ENCODE measurements around the gene STK17A. TPM values are rescaled to one million over a fixed set of nuclear protein-coding genes. Genes with fewer than 3 reads are reported as not detected.
A peak's percentile ranks its signal among the peaks of the same experiment; 100 is the strongest.

Gene STK17A
- total RNA-seq, 1 experiment from 2014 or later, result 21.3 TPM

DNA sequence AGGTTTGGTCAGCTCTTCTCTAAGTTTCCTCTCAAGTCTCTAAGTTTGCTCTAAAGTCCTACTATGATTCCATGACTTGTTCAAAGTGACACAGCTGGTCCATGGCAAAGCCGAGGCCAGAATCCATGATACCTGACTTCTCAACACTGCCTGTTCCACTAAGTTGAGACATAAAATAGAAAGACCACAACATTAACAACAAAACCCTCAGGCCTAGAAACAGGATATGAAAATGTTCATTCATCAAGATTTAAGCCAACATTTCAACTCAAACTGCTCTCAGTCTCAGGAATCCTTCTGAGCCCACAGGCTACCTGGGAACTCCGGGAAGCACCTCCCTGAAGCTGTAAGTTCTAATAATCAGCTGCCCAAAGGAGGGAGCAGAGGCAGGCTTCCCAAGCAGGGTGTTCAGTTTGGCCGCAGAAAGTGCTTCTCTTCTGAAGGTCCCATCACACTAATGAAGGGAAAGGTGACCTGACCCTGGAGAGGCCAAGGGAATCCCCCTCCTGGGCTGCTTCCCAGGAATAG lies 62.9 kb downstream of the STK17A start:
- ChIA-PET POLR2A (interaction anchor here (1.3 kb wide), 1 partner anchor 63 kb away, joined by 8 read pairs; the partner anchor contains the start of gene STK17A), CTCF (interaction anchor here (1.1 to 1.6 kb wide), 2 partner anchors 63 kb away, joined by 5 read pairs; partner anchors contain the start of gene STK17A)
- no peaks in the 10 kb centered on the region for H3K9me3 ChIP-seq (ENCODE audit: control insufficient read depth, insufficient read depth, low read depth, low read length)
- DNase-seq (ENCODE audit: low read depth, low spot score) (no peak), ATAC-seq (no peak)
- in situ Hi-C loops (cut with HindIII; ENCODE audit: low pct_unique_long_range_greater_than_20kb, low sequenced_read_pairs), result no loop called here
- H3K27me3 ChIP-seq (ENCODE audit: control insufficient read depth, insufficient read depth, low read length), result no peaks in the 10 kb centered on the region
- no peak overlapping the region for H3K4me3 ChIP-seq (ENCODE audit: low read depth in 2 of 2, low read length in 2 of 2)
- peaks cover 41% of the 10 kb centered on the region for H3K4me1 ChIP-seq (ENCODE audit: control insufficient read depth, insufficient read depth, low read length)
- intact Hi-C loops (cut with micrococcal nuclease; ENCODE audit: unreplicated experiment), result loop anchor here (5.0 kb wide), 1 partner anchor 52 kb away; no protein-coding TSS in a partner anchor
- BruUV-seq (replicated peaks), result no TSS peak
- H3K27ac ChIP-seq (ENCODE audit: low read length), result 0 out of 2 replicates have a peak overlapping the region, but pooled peaks have one; percentile 6
- no peaks in the 10 kb centered on the region; the same call in 1 of the 2 replicates for H3K36me3 ChIP-seq (ENCODE audit: control insufficient read depth, insufficient read depth, low read length)
- TF ChIP-seq, protein P1, sequence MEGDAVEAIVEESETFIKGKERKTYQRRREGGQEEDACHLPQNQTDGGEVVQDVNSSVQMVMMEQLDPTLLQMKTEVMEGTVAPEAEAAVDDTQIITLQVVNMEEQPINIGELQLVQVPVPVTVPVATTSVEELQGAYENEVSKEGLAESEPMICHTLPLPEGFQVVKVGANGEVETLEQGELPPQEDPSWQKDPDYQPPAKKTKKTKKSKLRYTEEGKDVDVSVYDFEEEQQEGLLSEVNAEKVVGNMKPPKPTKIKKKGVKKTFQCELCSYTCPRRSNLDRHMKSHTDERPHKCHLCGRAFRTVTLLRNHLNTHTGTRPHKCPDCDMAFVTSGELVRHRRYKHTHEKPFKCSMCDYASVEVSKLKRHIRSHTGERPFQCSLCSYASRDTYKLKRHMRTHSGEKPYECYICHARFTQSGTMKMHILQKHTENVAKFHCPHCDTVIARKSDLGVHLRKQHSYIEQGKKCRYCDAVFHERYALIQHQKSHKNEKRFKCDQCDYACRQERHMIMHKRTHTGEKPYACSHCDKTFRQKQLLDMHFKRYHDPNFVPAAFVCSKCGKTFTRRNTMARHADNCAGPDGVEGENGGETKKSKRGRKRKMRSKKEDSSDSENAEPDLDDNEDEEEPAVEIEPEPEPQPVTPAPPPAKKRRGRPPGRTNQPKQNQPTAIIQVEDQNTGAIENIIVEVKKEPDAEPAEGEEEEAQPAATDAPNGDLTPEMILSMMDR (IDR thresholded peaks at IDR 0.05), result no peak
- TF ChIP-seq, protein P2, sequence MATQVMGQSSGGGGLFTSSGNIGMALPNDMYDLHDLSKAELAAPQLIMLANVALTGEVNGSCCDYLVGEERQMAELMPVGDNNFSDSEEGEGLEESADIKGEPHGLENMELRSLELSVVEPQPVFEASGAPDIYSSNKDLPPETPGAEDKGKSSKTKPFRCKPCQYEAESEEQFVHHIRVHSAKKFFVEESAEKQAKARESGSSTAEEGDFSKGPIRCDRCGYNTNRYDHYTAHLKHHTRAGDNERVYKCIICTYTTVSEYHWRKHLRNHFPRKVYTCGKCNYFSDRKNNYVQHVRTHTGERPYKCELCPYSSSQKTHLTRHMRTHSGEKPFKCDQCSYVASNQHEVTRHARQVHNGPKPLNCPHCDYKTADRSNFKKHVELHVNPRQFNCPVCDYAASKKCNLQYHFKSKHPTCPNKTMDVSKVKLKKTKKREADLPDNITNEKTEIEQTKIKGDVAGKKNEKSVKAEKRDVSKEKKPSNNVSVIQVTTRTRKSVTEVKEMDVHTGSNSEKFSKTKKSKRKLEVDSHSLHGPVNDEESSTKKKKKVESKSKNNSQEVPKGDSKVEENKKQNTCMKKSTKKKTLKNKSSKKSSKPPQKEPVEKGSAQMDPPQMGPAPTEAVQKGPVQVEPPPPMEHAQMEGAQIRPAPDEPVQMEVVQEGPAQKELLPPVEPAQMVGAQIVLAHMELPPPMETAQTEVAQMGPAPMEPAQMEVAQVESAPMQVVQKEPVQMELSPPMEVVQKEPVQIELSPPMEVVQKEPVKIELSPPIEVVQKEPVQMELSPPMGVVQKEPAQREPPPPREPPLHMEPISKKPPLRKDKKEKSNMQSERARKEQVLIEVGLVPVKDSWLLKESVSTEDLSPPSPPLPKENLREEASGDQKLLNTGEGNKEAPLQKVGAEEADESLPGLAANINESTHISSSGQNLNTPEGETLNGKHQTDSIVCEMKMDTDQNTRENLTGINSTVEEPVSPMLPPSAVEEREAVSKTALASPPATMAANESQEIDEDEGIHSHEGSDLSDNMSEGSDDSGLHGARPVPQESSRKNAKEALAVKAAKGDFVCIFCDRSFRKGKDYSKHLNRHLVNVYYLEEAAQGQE (IDR thresholded peaks at IDR 0.05; ENCODE audit: insufficient read depth in 1 of 2, low read depth in 2 of 2, low read length in 1 of 2), result no peak
- no peak for TF ChIP-seq POLR2AphosphoS5 (IDR thresholded peaks at IDR 0.05; ENCODE audit: low read depth, low read length)
- TF ChIP-seq SIN3A (IDR thresholded peaks at IDR 0.05; ENCODE audit: borderline replicate concordance, insufficient read depth, low read depth, low read length), result no peak
- no peak for TF ChIP-seq TCF7L2 (IDR thresholded peaks at IDR 0.05; ENCODE audit: low read depth, low read length)

DNA sequence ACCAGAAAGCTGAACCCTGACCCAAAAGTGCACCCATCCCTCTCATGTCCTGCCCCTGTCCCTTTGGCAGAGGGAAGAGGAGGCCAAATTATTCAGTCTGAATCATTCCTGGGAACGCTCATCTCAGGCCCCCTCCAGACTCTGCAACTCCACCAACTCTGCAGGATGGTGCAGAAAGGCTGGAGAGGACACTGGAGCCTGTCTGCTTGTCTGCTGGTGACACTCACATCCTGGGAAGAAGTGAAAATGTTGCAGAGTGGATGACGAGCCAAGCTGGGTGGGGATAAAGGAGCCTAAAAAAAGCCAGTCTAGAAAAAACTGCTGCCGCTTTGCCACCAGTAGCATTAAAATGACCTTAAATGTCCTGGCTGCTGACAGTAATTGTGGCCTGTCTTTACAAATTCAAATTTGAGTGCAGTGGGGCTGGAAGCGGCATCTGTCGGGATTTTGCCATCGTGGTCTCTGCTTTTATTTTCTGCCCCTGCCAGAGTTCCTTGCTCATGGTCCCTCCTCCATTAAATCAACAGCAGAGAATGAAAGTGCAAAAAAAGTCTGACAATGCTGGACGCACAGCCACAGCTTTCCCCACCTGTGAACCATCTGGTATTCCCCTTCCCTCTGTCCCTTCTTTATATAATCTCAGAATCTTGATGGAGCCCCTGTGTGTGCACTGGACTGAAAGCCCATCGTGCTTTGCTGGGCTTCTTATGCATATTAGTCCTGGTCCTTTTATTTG lies 63.9 kb downstream of the STK17A start:
- Histone ChIP-seq H3K4me1 (ENCODE audit: control insufficient read depth, insufficient read depth, low read length) (peaks cover 48% of the 10 kb centered on the region), H3K9me3 (ENCODE audit: control insufficient read depth, insufficient read depth, low read depth, low read length) (no peaks in the 10 kb centered on the region), H3K27me3 (ENCODE audit: control insufficient read depth, insufficient read depth, low read length) (no peaks in the 10 kb centered on the region), H3K27ac (ENCODE audit: low read length) (peak overlapping the region; percentile 69), H3K36me3 (ENCODE audit: control insufficient read depth, insufficient read depth, low read length) (no peaks in the 10 kb centered on the region; the same call in 1 of the 2 replicates), H3K4me3 (ENCODE audit: low read depth in 2 of 2, low read length in 2 of 2) (no peak overlapping the region)
- TF ChIP-seq, protein P1 (IDR thresholded peaks at IDR 0.05), result no peak
- TF ChIP-seq, protein P2 (IDR thresholded peaks at IDR 0.05; ENCODE audit: insufficient read depth in 1 of 2, low read depth in 2 of 2, low read length in 1 of 2), result no peak
- TF ChIP-seq POLR2AphosphoS5 (IDR thresholded peaks at IDR 0.05; ENCODE audit: low read depth, low read length) (no peak), TCF7L2 (IDR thresholded peaks at IDR 0.05; ENCODE audit: low read depth, low read length) (no peak), SIN3A (IDR thresholded peaks at IDR 0.05; ENCODE audit: borderline replicate concordance, insufficient read depth, low read depth, low read length) (no peak)
- CTCF ChIA-PET, result interaction anchor here (1.1 kb wide), 1 partner anchor 64 kb away, joined by 5 read pairs; the partner anchor contains the start of gene STK17A
- ATAC-seq, result no peak
- no TSS peak for BruUV-seq (replicated peaks)
- in situ Hi-C loops (cut with HindIII; ENCODE audit: low pct_unique_long_range_greater_than_20kb, low sequenced_read_pairs), result no loop called here
- DNase-seq (ENCODE audit: low read depth, low spot score), result no peak
- POLR2A ChIA-PET, result interaction anchor here (1.3 kb wide), 1 partner anchor 64 kb away, joined by 8 read pairs; the partner anchor contains the start of gene STK17A
- intact Hi-C loops (cut with micrococcal nuclease; ENCODE audit: unreplicated experiment), result loop anchor here (5.0 kb wide), 1 partner anchor 51 kb away; no protein-coding TSS in a partner anchor
